Fibroblast of lung (primary cell): ENCODE data around the gene TYRP1.

Experiments used
- CTCF ChIP-seq, 2 donors: IDR thresholded peaks in 1 of 2; conservative IDR thresholded peaks in 1 of 2; 1 replicate in 1 of 2; 2 replicates in 1 of 2; pipeline ENCODE4 v1.5.1; 2011 to 2012; ENCODE audit warnings: low read length in 2 of 2, control low read depth in 1 of 2, inconsistent platforms in 1 of 2, low read depth in 1 of 2, mild to moderate bottlenecking in 1 of 2
- EZH2 ChIP-seq: IDR thresholded peaks from 2 replicates; pipeline ENCODE4 v1.5.1; 2012; ENCODE audit warnings: low read length, control low read depth, mild to moderate bottlenecking; ENCODE audit errors: missing control alignments

- TF ChIP-seq CTCF (conservative IDR thresholded peaks at IDR 0.05 in 1 of 2, IDR thresholded peaks at IDR 0.05 in 1 of 2; ENCODE audit: low read depth in 1 of 2, low read length in 2 of 2): no peak
- TF ChIP-seq EZH2: no peak
Observed at GRCh38 chr9:12657233-12657632, 36.0 kb upstream of the TYRP1 start.
